Renal cortex interstitium (tissue), 11 donors: ENCODE measurements around the gene PLPP7. TPM values are rescaled to one million over a fixed set of nuclear protein-coding genes. Genes with fewer than 3 reads are reported as not detected.
"Not testable (repeated sequence)": the region's sequence is repeated elsewhere in the genome, so short reads cannot be mapped to it uniquely, and the experiment has no call there.

Experiments
- DNase-seq, 11 donors: peaks; one replicate each; pipeline ENCODE4 v3.0.0-alpha.2; 2013; ENCODE audit warnings: low read depth in 9 of 11, low spot score in 4 of 11; ENCODE audit errors: extremely low read depth in 1 of 11
- polyA plus RNA-seq, 3 donors: library from polyadenylated mRNA; unstranded; fragments of 120-200 nt; gene quantifications; one replicate each; pipeline ENCODE4 v1.2.1, GENCODE V29; 2013; ENCODE audit not compliant: insufficient read length in 3 of 3

PLPP7 gene
- polyA plus RNA-seq, 3 donors, result 1.7 to 2.6 (median 2.6) TPM

GRCh38 chr9:131346559-131346958, 57.0 kb downstream of the PLPP7 start:
- DNase-seq, result no peak

- no peak for DNase-seq
These were observed 58.0 kb downstream of the PLPP7 start for GRCh38 chr9:131347376-131348020.

- no peak for DNase-seq
These were observed 59.4 kb downstream of the PLPP7 start for GRCh38 chr9:131348631-131349521.

GRCh38 chr9:131349522-131349880, 60.0 kb downstream of the PLPP7 start:
- no peak for DNase-seq

- peak in 8 of 11 donors; percentile 68 to 81 (median 74) for DNase-seq
These were observed 60.5 kb downstream of the PLPP7 start for GRCh38 chr9:131349881-131350563.

- not testable (repeated sequence) for DNase-seq
These were observed 67.0 kb downstream of the PLPP7 start for GRCh38 chr9:131356479-131356878.

- no peak for DNase-seq
These were observed 69.0 kb downstream of the PLPP7 start for GRCh38 chr9:131358556-131358955.

Other genes with a start within 250 kb of the PLPP7 start
- gene AIF1L, start 193.2 kb upstream of the PLPP7 start, polyA plus RNA-seq, result 100 to 1,000 TPM; 322 to 395 (median 383) TPM
- 10 to 100 TPM; 49.3 to 68.7 (median 52.6) TPM for gene NUP214, start 164.1 kb upstream of the PLPP7 start, polyA plus RNA-seq
- 1 to 10 TPM; 2.5 to 4.3 (median 2.6) TPM for gene FAM78A, start 13.2 kb upstream of the PLPP7 start, polyA plus RNA-seq
- 100 to 1,000 TPM; 177 to 200 (median 196) TPM for gene PRRC2B, start 104.4 kb downstream of the PLPP7 start, polyA plus RNA-seq
- gene POMT1, start 213.2 kb downstream of the PLPP7 start, polyA plus RNA-seq, result 10 to 100 TPM; 34.0 to 52.1 (median 34.5) TPM
- 10 to 100 TPM; 33.7 to 42.8 (median 36.5) TPM for gene UCK1, start 241.5 kb downstream of the PLPP7 start, polyA plus RNA-seq